Peyer's patch (tissue), 4 donors: ENCODE measurements around the gene POGK.

Source experiments
- CTCF ChIP-seq, 6 experiments: fragments of 450-650 bp in 4 of 6; fragments of 200-600 bp in 2 of 6; sonication (generic) in 1 of 6; IDR thresholded peaks; one replicate each; pipeline ENCODE4 v1.5.1; 2017 to 2019; ENCODE audit warnings: antibody characterized with exemption in 6 of 6, mild to moderate bottlenecking in 3 of 6, moderate library complexity in 1 of 6
- POLR2A ChIP-seq, 2 donors: fragments of 450-650 bp; IDR thresholded peaks; one replicate each; pipeline ENCODE4 v1.5.1; 2017; ENCODE audit warnings: antibody characterized with exemption in 2 of 2, mild to moderate bottlenecking in 2 of 2, moderate library complexity in 2 of 2

GRCh38 chr1:166827426-166827825 lies 11.8 kb upstream of the POGK start:
- TF ChIP-seq POLR2A (IDR thresholded peaks at IDR 0.05) = no peak
- no peak for TF ChIP-seq CTCF (IDR thresholded peaks at IDR 0.05)
